Measurements from ENCODE around the gene MALSU1.

MALSU1 gene

GRCh38 chr7:23298885-23299769 lies at the start of gene MALSU1:
Gene MALSU1 (plus strand): TSS chr7:23299339. CDS start chr7:23299353, 14 bp downstream.
- peak; percentile 88 for DNase-seq

DNA sequence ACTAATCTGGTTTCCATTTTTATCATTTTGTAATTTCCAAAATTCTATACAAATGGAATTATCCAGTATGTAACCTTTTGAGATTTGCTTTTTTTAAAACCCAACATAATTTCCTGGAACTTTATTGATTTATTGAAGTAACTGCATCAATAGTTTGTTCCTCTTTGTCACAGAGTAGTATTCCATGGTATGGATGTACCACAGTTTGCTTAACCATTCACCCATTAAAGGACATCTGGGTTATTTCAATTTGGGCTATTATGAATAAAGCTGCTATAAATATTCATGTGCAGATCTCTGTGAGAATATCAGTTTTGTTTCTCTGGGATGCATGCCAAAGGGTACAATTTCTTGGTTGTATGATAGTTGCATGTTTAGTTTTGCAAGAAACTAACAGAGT lies 49.7 kb upstream of the MALSU1 start:
- DNase-seq: no peak

- DNase-seq: no peak
Measured at GRCh38 chr7:23254051-23254681, 45.0 kb upstream of the MALSU1 start.

DNA sequence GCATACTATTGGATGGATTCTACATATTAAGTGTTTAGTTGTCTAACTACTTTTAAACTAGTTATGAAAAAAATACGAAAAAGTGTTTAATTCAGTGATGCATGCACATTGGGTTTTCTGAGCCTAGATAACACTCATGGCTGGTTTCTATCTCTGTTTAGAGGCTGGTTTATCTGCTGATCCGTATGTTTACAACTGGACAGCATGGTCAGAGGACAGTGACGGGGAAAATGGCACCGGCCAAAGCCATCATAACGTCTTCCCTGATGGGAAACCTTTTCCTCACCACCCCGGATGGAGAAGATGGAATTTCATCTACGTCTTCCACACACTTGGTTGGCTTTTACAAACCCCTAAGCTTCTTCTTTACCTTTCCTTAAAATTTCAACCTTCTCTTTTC lies 42.4 kb upstream of the MALSU1 start:
- DNase-seq: no peak

DNA sequence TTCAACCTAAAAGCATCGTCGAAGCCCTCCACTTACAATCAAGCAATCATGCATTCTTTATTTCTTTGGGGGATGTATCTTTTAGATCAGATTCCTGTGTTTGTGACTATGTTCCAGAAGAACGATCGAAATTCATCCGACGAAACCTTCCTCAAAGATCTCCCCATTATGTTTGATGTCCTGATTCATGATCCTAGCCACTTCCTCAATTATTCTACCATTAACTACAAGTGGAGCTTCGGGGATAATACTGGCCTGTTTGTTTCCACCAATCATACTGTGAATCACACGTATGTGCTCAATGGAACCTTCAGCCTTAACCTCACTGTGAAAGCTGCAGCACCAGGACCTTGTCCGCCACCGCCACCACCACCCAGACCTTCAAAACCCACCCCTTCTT lies 38.8 kb upstream of the MALSU1 start:
- no peak for DNase-seq

GRCh38 chr7:23261843-23262452 lies 37.2 kb upstream of the MALSU1 start:
- DNase-seq: peak; percentile 18

DNA sequence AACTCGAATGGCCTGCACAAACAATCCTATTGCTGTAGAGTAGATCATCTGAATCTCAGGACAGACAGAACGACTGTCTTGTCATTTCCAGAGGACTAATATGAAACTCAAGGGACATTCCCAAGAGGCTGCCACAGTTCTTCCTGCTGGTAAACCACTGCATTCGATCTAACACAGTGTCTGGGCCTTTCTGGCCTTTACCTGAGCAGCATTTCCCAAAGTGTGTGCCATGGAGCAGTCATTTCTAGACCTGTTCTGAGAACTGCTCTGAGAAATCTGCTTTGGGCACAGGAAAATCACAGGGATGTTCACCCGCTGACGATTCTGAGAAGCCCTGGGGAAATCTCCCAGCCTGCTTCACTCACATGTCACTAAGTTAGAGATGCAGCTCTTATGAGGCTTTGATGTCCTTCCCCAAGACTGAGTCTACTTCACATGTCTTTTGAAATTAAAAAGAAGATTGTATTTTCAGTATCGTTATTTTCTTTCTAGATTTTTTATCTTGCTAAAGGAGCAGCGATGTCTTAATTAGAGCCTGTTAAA lies 34.2 kb upstream of the MALSU1 start:
- no peak for DNase-seq

GRCh38 chr7:23266918-23267317 lies 32.2 kb upstream of the MALSU1 start:
- DNase-seq: no peak

DNA sequence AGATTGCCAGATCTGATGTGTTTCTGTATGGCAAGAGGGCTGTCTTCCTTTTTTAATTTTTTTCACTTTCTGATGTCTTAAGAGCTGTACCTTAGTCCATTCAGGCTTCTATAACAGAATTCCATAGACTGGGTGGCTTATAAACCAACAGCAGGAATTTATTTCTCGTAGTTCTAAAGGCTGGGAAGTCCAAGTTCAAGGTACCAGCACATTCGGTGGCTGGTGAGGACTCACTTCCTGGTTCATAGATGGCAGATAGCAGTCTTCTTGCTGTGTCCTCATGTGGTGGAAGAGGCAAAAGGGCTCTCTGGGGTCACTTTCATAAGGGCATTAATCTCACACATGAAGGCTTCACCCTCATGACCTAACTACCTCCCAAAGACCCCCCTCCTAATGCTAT lies 31.8 kb upstream of the MALSU1 start:
- DNase-seq: no peak

- DNase-seq: no peak
Measured at GRCh38 chr7:23268167-23268566, 31.0 kb upstream of the MALSU1 start.

DNA sequence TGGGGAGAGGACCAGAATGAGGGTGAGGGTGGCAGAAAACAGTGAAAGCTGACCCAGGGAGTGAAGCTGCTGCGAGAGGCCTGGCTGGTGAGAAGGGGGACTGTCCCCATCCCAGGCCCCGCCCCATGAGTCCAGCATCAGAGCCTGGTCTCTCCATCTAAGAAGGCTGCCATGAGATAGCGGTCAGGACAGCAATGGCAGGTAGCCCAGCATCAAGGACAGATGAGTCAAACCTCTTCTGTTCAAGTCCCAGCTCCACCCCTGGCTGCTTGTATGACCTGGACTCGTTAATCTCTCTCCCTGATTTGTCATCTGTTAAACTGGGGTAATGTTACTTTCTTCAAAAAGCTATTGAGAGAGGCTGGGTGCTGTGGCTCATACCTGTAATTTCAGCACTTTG lies 30.4 kb upstream of the MALSU1 start:
- DNase-seq: no peak

DNA sequence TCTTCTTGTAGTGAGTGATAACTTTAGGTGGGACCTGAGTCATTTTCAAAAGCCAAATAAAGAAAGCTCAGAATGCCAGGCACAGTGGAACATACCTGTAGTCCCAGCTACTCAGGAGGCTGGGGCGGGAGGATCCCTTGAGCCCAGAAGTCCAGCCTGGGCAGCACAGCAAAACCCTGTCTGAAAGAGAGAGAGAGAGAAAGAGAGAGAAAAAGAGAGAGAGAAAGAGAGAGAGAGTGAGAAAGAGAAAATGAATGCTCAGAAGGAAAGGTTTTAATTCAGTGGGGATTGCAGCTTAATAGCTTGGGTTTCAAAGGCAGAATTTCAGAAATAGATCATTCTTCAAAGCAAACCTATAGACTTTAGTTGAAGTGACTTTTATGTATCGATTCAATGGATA lies 26.9 kb upstream of the MALSU1 start:
- no peak for DNase-seq

DNA sequence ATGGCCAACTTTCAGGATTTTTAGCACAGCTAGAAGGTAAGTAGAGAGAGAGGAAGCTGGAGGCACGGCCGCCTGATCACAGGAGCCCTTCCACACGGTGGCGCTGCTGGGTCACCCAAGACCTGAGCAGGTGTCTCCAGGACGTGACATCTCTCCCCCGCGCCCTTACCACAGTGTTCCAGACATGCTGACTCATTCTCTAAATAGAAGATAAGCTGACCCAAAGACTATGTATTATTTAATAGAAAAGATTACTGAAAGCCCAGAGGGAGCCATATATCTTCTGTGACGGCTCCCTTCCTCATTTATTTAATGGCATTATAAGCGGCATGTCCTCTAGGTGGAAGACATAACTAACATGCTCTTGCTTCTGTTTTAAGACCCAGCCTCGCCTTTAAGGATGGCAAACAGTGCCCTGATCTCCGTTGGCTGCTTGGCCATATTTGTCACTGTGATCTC lies 26.0 kb upstream of the MALSU1 start:
- peak; percentile 76 for DNase-seq

DNA sequence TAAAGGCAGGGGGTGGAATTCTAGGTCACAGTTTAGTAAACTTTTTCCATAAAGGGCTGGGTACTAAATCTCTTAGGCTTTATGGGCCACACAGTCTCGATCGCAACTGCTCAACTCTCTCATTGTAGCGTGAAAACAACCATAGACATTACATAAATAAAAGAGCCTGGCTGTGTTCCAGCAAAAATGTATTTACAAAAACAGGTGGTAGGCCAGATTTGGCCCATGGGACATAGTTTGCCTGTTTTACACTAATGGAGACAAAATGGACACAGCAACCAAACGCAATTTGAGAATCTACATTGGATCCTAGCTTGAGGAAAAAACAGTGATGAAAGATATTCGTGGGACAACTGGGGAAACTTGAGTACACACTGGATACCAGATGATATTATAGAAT lies 23.2 kb upstream of the MALSU1 start:
- DNase-seq: no peak

- no peak for DNase-seq
Measured at GRCh38 chr7:23276376-23276775, 22.8 kb upstream of the MALSU1 start.

DNA sequence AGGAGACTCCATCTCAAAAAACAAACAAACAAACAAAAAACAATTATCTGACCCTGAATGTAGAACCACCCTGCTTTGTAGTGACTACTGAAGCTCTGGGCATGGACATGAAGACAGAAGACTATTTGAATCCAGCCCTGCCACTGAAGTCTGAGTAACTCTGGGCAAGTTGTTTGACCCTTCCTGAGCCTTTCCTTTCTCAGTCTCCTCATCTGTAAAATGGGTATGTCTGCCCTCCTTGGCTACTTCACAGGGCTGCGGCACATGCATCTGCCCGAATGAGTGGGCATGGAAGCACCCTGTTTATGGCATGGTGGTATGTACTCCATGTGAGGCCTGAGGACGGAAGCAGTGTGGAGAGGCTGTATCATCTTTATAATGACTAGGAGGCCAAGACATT lies 22.2 kb upstream of the MALSU1 start:
- no peak for DNase-seq

DNA sequence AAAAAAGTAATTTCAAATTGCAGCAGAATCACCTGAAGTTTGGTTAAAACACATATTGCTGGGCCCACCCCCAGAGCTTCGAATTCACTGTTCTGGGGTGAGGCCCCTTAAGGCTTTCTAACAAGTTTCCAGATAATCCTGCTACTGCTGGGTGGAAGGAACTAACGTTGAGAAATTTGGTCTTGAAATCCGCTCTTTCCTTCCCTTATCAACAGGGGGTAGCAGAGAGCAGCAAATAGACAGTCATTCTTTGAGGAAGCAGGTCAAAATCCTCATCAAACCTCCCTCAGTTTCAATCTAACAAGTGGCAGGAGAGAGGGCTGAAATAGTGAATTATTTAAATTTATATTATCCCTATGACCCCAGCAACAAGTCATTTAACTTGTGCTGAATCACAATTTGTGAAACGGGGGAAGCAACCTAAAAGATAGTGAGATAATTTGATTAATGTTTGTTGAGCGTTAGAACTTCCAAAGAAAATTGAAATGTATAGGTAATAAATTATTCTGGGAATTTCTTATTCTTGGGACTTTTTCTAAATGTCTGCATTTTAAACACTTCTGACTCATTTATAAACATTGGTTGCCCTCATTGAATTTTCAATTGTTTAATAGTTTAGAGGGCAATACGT lies 21.7 kb upstream of the MALSU1 start:
- DNase-seq: no peak

- DNase-seq: no peak
Measured at GRCh38 chr7:23279819-23280525, 19.2 kb upstream of the MALSU1 start.

- no peak for DNase-seq
Measured at GRCh38 chr7:23283086-23283485, 16.1 kb upstream of the MALSU1 start.

GRCh38 chr7:23284871-23285270 lies 14.3 kb upstream of the MALSU1 start:
- DNase-seq: no peak

DNA sequence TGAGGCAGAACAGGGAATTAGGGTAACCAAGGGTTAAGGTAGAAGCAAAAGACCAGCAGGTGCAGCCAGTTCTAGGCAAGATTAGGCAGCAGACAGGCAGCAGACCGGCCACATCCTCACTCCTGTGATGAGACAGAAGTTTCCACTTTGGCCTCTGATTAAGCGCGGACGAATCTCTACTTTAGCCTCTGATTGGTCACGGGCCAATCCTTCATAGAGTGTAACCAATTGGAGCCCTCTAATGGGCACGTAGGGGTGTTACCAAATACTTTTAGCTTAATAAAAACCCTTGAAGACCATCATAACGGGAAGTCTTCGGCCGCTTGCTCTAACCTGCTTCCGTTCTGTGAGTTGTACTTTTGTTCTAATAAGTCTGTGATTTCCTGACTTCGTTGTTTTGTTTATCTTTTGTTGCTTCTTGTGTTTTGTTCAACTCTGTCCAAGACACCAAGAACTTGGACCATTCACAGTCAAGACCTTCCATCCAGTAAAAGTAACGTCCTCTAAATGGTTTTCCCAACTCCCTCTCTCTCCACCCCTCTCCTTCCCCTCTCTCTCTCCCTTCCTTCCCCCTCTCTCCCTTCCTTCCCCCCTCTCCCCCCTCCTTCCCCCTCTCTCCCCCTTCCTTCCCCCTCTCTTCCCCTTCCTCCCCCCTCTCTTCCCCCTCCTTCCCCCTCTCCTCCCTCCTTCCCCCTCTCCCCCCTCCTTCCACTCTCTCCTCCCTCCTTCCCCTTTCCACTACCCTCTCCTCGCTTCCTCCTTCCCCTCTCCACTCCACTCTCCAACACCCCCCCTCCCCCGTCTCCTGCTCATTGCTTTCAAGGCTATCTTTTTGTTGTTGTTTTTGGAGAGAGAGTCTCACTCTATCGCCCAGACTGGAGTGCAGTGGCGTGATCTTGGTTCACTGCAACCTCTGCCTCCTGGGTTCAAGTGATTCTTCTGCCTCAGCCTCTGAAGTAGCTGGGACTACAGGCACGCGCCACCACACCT lies 13.2 kb upstream of the MALSU1 start:
- DNase-seq: no peak
